WTC11 (cell line): Measurements from ENCODE around the gene FAM174B.

Experiments used
- TF ChIP-seq, protein P1 (sequence below): sonication (generic); formaldehyde crosslinking; IDR thresholded peaks from 2 replicates; pipeline ENCODE4 v1.8.0; 2023; ENCODE audit warnings: mild to moderate bottlenecking, missing genetic modification reagents
- TF ChIP-seq, protein P2 (sequence below): fragments of 200-600 bp; IDR thresholded peaks from 2 replicates; pipeline ENCODE4 v1.8.0; 2022; ENCODE audit warnings: antibody characterized with exemption

DNA sequence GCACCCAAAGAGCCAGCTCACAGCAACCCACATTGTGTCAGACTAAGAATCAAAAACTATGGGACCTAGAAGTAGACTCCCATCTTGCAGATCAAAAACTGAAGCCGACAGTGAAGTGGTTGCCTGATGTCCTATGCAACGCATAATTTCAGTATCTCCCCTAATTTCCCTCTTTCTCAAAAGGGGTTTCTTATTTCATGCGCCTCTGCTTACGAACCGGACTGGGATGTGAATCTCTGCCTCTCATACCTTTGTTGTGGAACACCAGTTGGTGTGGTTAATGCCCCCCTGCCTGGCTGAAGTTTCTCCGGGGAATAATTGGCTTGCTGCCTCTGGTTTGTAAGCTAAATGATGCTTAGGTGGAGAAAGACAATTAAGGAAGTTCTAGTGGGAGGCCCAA is 514 bp upstream of the FAM174B start:
- TF ChIP-seq, protein P1, sequence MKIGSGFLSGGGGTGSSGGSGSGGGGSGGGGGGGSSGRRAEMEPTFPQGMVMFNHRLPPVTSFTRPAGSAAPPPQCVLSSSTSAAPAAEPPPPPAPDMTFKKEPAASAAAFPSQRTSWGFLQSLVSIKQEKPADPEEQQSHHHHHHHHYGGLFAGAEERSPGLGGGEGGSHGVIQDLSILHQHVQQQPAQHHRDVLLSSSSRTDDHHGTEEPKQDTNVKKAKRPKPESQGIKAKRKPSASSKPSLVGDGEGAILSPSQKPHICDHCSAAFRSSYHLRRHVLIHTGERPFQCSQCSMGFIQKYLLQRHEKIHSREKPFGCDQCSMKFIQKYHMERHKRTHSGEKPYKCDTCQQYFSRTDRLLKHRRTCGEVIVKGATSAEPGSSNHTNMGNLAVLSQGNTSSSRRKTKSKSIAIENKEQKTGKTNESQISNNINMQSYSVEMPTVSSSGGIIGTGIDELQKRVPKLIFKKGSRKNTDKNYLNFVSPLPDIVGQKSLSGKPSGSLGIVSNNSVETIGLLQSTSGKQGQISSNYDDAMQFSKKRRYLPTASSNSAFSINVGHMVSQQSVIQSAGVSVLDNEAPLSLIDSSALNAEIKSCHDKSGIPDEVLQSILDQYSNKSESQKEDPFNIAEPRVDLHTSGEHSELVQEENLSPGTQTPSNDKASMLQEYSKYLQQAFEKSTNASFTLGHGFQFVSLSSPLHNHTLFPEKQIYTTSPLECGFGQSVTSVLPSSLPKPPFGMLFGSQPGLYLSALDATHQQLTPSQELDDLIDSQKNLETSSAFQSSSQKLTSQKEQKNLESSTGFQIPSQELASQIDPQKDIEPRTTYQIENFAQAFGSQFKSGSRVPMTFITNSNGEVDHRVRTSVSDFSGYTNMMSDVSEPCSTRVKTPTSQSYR (CRISPR knock-in tag): no peak
- TF ChIP-seq, protein P2, sequence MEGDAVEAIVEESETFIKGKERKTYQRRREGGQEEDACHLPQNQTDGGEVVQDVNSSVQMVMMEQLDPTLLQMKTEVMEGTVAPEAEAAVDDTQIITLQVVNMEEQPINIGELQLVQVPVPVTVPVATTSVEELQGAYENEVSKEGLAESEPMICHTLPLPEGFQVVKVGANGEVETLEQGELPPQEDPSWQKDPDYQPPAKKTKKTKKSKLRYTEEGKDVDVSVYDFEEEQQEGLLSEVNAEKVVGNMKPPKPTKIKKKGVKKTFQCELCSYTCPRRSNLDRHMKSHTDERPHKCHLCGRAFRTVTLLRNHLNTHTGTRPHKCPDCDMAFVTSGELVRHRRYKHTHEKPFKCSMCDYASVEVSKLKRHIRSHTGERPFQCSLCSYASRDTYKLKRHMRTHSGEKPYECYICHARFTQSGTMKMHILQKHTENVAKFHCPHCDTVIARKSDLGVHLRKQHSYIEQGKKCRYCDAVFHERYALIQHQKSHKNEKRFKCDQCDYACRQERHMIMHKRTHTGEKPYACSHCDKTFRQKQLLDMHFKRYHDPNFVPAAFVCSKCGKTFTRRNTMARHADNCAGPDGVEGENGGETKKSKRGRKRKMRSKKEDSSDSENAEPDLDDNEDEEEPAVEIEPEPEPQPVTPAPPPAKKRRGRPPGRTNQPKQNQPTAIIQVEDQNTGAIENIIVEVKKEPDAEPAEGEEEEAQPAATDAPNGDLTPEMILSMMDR: no peak
